GM12874 (cell line): Measurements from ENCODE around the gene CEP295NL.

Experiments
- TF ChIP-seq, protein P1 (sequence below): IDR thresholded peaks from 2 replicates; pipeline ENCODE4 v1.5.1; 2011; ENCODE audit warnings: low read depth, mild to moderate bottlenecking, control low read depth, low read length, moderate library complexity; ENCODE audit not compliant: insufficient read depth

The CEP295NL gene

GRCh38 chr17:78910497-78911284 is 7.7 kb upstream of the CEP295NL start:
- TF ChIP-seq, protein P1, sequence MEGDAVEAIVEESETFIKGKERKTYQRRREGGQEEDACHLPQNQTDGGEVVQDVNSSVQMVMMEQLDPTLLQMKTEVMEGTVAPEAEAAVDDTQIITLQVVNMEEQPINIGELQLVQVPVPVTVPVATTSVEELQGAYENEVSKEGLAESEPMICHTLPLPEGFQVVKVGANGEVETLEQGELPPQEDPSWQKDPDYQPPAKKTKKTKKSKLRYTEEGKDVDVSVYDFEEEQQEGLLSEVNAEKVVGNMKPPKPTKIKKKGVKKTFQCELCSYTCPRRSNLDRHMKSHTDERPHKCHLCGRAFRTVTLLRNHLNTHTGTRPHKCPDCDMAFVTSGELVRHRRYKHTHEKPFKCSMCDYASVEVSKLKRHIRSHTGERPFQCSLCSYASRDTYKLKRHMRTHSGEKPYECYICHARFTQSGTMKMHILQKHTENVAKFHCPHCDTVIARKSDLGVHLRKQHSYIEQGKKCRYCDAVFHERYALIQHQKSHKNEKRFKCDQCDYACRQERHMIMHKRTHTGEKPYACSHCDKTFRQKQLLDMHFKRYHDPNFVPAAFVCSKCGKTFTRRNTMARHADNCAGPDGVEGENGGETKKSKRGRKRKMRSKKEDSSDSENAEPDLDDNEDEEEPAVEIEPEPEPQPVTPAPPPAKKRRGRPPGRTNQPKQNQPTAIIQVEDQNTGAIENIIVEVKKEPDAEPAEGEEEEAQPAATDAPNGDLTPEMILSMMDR: no peak

DNA sequence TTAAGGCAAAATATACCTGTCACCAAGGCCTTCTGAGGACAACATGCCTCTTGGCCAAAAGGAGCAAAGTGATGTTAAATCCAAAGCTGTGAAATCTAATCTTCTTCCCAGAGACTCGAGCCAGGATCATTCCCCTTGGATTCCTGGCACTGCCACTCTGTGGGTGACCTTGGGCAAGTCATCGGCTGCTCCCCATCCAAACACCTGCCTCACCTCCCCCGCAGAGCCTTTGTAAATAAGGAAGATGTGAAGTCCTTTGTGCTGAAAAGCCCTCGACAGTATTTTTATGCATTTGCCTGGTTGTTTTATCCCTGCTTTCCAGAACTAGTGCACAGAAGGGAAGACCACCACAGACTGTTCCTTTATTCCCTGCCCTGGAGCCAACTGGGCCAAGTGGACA is 5.4 kb upstream of the CEP295NL start:
- TF ChIP-seq, protein P1: no peak

- TF ChIP-seq, protein P1: no peak
Observed at GRCh38 chr17:78905541-78905940, 2.5 kb upstream of the CEP295NL start.

DNA sequence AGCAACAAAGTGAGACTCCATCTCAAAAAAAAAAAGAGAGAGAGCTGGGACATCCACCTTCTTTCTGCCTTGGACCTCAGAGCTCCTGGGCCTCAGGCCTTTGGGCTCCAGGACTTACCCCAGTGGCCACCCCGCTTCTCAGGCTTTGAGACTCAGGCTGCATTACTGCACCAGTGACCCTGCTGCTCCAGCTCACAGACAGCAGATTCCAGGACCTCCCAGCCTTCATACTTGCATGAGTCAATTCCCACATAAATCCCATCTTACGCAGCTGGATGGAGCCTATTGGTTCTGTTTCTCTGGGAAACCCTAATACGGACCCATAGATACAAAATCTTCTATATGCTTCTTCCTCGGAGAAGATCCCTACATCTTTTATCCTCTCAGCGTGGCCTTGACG is 2.1 kb upstream of the CEP295NL start:
- TF ChIP-seq, protein P1: no peak

GRCh38 chr17:78904371-78904770 is 1.4 kb upstream of the CEP295NL start:
- TF ChIP-seq, protein P1: no peak

DNA sequence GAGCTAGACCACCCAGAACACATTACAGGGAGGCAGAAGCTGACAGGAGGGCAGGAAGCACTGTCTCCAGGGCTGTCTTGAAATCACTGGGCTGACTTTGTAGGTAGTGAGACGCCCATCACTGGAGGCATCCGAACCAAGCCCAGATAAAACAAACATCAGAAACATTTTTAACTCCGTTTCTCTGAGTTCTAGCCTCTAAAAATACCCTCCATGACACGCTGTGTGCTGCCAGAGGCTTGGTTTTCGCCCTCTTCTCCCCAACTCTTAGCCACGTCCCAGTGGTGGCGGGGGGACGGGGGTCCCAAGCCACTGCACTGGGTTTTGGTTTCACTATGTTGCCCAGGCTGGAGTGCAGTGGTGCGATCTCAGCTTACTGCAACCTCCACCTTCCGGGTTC is 1.2 kb downstream of the CEP295NL start:
- TF ChIP-seq, protein P1: no peak

DNA sequence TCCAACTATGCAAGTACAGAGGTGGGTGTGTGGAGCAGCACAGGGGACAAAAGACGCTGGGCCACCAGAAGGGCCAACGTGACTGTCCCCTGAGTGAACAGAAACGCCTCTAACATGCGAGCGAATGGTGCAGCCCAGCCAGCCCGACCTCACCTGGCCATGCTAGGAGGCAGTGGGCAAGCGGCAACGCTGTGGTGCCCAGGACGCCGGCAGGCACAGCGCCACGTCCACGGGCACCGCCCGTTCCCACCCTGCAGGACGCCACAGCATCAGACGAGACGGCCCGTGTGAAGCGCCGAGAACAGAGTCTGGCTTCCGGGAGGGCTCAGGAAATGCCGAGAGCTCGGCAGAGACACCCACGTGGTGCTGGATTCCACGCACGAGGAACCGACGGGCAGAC is 2.2 kb downstream of the CEP295NL start:
- TF ChIP-seq, protein P1: no peak
